T-helper 1 cell treated with Interleukin-12 subunit alpha and Interleukin-12 subunit beta and Interleukin-4 antibody, amounts not matched to agents 30 ng/mL and 1 ng/mL, for 36 hours (primary cell): ENCODE results near the gene TSEN2. TPM values are rescaled to one million over a fixed set of nuclear protein-coding genes. Genes with fewer than 3 reads are reported as not detected.
"Not testable (repeated sequence)": the region's sequence is repeated elsewhere in the genome, so short reads cannot be mapped to it uniquely, and the experiment has no call there.

Experiments
- intact Hi-C: fragments of 100-400 bp; cut with micrococcal nuclease; formaldehyde crosslinking; loops from one replicate; pipeline ENCODE4 v1.15.1; 2024
- total RNA-seq: library from RNA; stranded (reverse); gene quantifications from 2 replicates; pipeline ENCODE4 v1.2.3, GENCODE V29; 2022

Gene TSEN2
- total RNA-seq, 1 donor from 2014 or later: 13.3 TPM

GRCh38 chr3:12501360-12502020 is 17.2 kb downstream of the TSEN2 start:
- intact Hi-C loops: no loop called here

GRCh38 chr3:12503126-12503957 is 19.1 kb downstream of the TSEN2 start:
- intact Hi-C loops: no loop called here

GRCh38 chr3:12506201-12506709 is 22.0 kb downstream of the TSEN2 start:
- intact Hi-C loops: no loop called here

- intact Hi-C loops: no loop called here
Measured at GRCh38 chr3:12507591-12508281, 23.5 kb downstream of the TSEN2 start.

GRCh38 chr3:12508291-12508700 is 24.0 kb downstream of the TSEN2 start:
- intact Hi-C loops: no loop called here

DNA sequence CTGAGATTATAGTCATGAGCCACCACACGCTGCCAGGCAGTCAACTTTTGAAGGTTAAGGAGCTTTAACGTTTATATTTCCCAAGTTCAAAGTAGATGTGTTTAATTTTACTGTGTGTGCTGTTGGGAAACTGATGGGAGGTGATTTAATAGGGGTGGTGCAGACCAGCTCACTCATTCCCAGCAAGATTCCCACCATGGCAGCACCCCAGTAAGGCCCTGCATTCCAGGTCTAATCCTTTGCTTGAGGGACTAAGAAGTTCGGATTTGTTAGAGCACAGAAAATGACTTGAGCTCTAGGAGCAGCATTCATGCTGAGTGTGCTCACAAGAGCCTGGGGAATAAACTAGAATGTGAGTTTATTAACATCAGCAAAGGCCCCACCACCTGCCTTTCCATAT is 25.2 kb downstream of the TSEN2 start:
- intact Hi-C loops: no loop called here

DNA sequence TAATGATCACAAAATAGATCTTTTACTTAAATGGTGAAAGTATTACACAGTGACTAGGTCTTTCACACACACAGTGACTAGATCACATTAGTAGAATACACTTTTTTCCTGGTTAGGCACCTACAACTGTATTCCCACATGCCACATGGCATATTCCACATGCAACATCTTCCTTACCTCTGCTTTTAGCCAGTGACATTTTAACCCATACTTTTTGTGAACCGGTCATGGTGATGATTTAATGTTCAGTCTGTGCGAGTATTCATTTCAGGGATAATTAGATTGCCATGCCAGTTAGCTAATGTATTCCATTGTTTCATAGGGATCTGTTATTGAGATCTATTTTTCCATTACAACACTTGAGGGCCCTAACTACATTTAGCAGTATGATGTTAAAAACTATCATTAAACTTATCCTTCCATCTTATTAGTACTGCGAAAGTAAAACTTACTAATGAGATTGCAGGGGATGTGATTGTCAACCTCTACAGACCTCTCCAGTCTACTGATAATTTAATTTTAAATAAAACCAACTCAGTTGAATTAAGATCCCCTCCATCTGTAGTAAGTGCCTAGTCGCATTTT is 28.3 kb downstream of the TSEN2 start:
- intact Hi-C loops: no loop called here

- intact Hi-C loops: no loop called here
Measured at GRCh38 chr3:12513694-12514446, 29.6 kb downstream of the TSEN2 start.

- intact Hi-C loops: no loop called here
Measured at GRCh38 chr3:12515631-12516030, 31.4 kb downstream of the TSEN2 start.

GRCh38 chr3:12516873-12517272 is 32.6 kb downstream of the TSEN2 start:
- intact Hi-C loops: no loop called here

DNA sequence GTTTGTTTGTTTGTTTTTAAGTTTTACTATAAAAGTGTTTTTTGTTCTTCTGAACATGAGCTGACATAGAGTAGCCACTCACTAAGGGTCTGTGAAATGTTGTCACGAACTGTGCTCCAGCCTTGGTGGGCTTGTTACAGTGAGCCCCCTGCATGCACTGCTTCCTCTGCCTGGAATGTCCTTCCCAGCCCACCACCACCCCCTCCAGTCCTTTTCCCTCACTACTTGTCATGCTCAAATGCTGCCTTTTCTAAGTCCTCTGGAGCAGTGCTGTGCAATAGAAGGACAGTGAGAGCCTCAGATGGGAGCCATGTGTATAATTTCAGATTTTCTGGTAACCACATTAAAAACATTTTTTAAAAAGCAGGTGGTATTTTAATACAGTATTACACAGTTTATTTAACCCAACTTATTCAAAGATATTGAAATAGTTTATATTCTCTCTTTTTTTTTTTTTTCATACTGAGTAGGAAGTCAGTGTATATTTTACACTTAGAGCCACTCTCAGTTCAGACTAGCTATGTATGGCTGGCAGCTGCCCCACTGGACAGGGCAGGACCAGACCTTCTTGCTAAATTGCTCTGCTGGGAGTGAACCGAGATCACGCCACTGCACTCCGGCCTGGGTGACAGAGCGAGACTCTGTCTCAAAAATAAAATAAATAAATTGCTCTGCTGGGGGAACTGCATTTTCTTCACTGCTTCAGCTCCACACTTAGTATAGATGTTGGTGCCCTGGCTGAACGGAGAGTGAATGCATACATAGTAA is 34.2 kb downstream of the TSEN2 start:
- intact Hi-C loops: no loop called here

- intact Hi-C loops: no loop called here
Measured at GRCh38 chr3:12521010-12521409, 36.7 kb downstream of the TSEN2 start.

GRCh38 chr3:12522721-12523120 is 38.4 kb downstream of the TSEN2 start:
- intact Hi-C loops: no loop called here

DNA sequence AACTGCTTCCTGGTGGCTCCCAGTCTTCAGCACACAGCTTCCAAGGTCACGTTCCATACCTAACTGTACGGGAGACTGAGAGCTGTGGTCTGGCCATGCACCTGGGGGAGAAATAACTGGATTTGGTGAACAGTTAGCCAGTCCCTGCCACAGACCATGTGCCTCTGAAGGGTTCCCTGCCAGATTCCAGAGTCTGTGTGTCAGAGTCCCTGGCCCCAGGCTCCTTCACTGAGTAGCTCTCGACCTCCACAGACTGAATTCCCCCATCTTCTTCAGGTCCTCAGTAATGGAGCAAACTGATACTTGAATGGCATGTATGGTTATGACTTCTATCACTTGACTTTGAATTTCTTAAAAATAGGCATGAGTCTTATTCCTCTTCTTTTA is 43.5 kb downstream of the TSEN2 start:
- intact Hi-C loops: no loop called here

DNA sequence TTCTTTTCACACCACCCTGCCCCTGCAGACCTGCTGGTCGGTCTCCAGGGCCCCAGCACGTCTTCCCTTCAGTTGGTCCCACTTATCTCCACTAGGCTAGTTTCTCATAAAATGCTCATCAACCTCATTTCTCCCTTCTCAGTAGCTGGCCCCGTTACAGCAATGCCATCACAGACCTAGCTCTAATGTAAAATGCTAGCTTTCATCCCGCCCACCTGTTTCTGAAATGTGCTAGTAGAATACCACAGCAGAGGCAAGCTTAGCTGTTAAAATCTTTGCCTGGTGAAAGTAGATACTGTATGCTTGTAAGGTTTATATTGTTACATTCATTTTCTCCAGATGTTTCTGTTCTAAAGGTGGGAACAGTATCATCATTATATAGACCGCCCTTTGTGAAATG is 47.9 kb downstream of the TSEN2 start:
- intact Hi-C loops: no loop called here

DNA sequence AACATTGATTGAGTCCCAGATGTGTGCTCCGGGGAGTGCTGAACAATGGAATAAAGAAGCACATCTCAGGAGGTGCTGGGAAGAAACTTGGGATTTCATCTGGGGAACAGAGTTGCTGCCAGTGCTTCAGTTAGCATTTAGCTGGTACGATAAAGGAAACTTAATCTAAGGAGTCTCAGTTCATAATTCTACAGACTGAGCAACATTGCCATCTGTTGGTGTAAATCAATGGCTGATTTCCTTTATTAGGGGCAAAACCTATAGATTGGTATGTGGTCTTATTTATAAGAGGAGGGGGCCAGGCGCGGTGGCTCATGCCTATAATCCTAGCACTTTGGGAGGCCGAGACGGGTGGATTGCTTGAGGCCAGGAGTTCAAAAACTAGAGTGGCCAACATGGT is 52.1 kb downstream of the TSEN2 start:
- intact Hi-C loops: no loop called here

GRCh38 chr3:12541625-12542024 is 57.3 kb downstream of the TSEN2 start:
- intact Hi-C loops: no loop called here

- intact Hi-C loops: not testable (repeated sequence)
Measured at GRCh38 chr3:12543497-12543896, 59.2 kb downstream of the TSEN2 start.

DNA sequence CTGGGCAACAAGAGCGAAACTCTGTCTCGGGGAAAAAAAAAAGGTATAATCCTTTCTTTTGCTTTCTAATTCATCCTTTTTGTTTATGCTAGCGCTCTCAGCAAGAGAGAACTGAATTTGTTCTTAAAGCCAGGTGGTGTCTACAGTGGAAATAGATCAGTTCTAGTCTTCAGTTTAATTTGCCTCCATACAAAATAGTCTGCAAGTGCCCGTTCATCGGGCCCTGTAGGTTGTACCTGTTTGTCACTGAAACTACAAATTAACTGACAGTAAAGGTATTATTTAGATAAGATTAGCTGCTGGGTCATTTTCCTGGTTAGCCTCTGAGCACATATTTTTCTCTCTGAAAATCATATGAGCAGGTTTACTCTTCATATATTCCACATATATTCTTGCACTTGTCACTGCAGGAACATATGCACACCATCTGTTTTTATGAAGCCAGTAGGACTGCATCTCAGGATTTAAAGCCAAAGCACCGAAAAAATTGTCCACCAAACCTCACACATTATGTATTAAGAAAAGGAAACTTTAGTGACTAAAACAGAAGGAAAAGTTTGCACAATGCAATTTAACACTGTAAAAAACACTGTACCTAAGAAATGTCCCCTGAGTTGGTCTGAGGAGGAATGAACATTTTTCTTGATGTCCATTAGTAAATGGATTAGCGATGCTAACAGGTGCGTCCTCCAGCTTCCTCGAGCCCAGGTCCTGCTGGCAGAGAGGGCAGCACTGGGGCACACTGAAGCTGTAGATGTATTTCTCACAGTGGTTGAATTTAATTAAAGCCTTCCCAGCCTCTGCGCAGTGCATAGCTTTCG is 60.6 kb downstream of the TSEN2 start:
- intact Hi-C loops: no loop called here

DNA sequence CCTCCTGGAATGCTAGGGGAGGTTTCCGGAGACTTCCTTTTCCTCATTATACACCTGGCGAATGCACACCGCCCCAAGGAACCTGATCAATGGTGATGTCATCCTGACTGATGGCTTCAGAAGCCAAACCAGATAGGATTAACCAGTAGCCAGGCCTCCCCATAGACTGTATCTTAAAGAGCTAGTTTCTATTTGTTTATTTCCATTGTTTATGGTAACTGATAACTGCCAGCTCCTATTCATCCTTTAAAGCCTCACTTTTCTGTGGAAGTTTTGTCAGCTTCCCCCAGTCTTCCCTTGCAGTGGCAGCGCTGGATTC is 61.2 kb downstream of the TSEN2 start, which contains the start of gene MKRN2OS:
MKRN2OS (minus strand) TSS at position 27 of the 319 bp plus-strand sequence. CDS start 35 bp downstream, outside the sequence.
- intact Hi-C loops: no loop called here
